DOHH2 (cell line): ENCODE results near the gene KRTAP16-1.

Source experiments
- H3F3A ChIP-seq: fragments of 200-600 bp; sonication (generic), shearing (Covaris generic); 2 replicates; pipeline ENCODE4 v1.6.0; 2016; ENCODE audit warnings: antibody characterized with exemption, mild to moderate bottlenecking; ENCODE audit not compliant: control insufficient read depth, insufficient read depth
- H3K27ac ChIP-seq: fragments of 200-600 bp; sonication (generic); 2 replicates; pipeline ENCODE4 v1.5.1; 2014; ENCODE audit warnings: low read depth, mild to moderate bottlenecking, low read length, moderate library complexity
- H3K27me3 ChIP-seq: fragments of 200-600 bp; sonication (generic); 2 replicates; pipeline ENCODE4 v1.6.1; 2014; ENCODE audit warnings: mild to moderate bottlenecking, low read length, mixed read lengths; ENCODE audit not compliant: control insufficient read depth
- H3K36me3 ChIP-seq: fragments of 200-600 bp; sonication (generic); 2 replicates; pipeline ENCODE4 v1.6.1; 2014; ENCODE audit warnings: mild to moderate bottlenecking, low read length, moderate library complexity, mixed read lengths; ENCODE audit not compliant: control insufficient read depth
- H3K4me1 ChIP-seq: fragments of 200-600 bp; sonication (generic); 2 replicates; pipeline ENCODE4 v1.6.1; 2014; ENCODE audit warnings: mild to moderate bottlenecking, low read length, mixed read lengths; ENCODE audit not compliant: control insufficient read depth
- H3K4me2 ChIP-seq: fragments of 200-600 bp; sonication (generic); 2 replicates; pipeline ENCODE4 v1.6.0; 2014; ENCODE audit warnings: mild to moderate bottlenecking, low read length, moderate library complexity
- H3K4me3 ChIP-seq: fragments of 200-600 bp; sonication (generic); 2 replicates; pipeline ENCODE4 v1.5.1; 2014; ENCODE audit warnings: mild to moderate bottlenecking, low read length, mixed read lengths
- H3K79me2 ChIP-seq: fragments of 200-600 bp; sonication (generic); 2 replicates; pipeline ENCODE4 v1.6.1; 2014; ENCODE audit warnings: mild to moderate bottlenecking, low read length, mixed read lengths; ENCODE audit not compliant: control insufficient read depth
- H3K9me2 ChIP-seq: fragments of 200-600 bp; sonication (generic); replicated peaks from 2 replicates; pipeline ENCODE4 v1.6.1; 2014; ENCODE audit warnings: mild to moderate bottlenecking, low read length, mixed read lengths; ENCODE audit not compliant: control insufficient read depth
- H3K9me3 ChIP-seq: fragments of 200-600 bp; sonication (generic); 2 replicates; pipeline ENCODE4 v1.6.1; 2014; ENCODE audit warnings: antibody characterized with exemption, low read length, mixed read lengths; ENCODE audit not compliant: control insufficient read depth, insufficient read depth
- H4K20me1 ChIP-seq: fragments of 200-600 bp; sonication (generic); 2 replicates; pipeline ENCODE4 v1.6.0; 2014; ENCODE audit warnings: low read depth, mild to moderate bottlenecking, antibody characterized with exemption, low read length, moderate library complexity; ENCODE audit not compliant: control insufficient read depth, insufficient read depth
- EZH2phosphoT487 ChIP-seq: fragments of 200-600 bp; sonication (generic); IDR thresholded peaks from 2 replicates; pipeline ENCODE4 v1.6.1; 2017; ENCODE audit warnings: borderline replicate concordance, mild to moderate bottlenecking, antibody characterized with exemption, low read length, moderate library complexity, mixed read lengths
- TF ChIP-seq, protein P1 (sequence below): fragments of 200-600 bp; sonication (generic); IDR thresholded peaks from one replicate; pipeline ENCODE4 v1.5.1; 2014; ENCODE audit warnings: antibody characterized with exemption, mild to moderate bottlenecking, low read depth, low read length; ENCODE audit not compliant: poor library complexity, severe bottlenecking

The KRTAP16-1 gene

GRCh38 chr17:41308251-41308917 is 725 bp downstream of the KRTAP16-1 start:
- peak overlapping the region; percentile 48 for H3K4me3 ChIP-seq
- H3K27ac ChIP-seq, result peak overlapping the region; percentile 91
- H3K4me2 ChIP-seq, result peak overlapping the region; percentile 66
- H3K9me3 ChIP-seq, result no peaks in the 10 kb centered on the region
- H3K9me2 ChIP-seq, result no peaks in the 10 kb centered on the region
- H4K20me1 ChIP-seq, result peaks cover 4% of the 10 kb centered on the region; the same call in 1 of the 2 replicates
- no peaks in the 10 kb centered on the region for H3K36me3 ChIP-seq
- peaks cover 20% of the 10 kb centered on the region for H3F3A ChIP-seq
- H3K27me3 ChIP-seq, result no peaks in the 10 kb centered on the region
- TF ChIP-seq, protein P1, sequence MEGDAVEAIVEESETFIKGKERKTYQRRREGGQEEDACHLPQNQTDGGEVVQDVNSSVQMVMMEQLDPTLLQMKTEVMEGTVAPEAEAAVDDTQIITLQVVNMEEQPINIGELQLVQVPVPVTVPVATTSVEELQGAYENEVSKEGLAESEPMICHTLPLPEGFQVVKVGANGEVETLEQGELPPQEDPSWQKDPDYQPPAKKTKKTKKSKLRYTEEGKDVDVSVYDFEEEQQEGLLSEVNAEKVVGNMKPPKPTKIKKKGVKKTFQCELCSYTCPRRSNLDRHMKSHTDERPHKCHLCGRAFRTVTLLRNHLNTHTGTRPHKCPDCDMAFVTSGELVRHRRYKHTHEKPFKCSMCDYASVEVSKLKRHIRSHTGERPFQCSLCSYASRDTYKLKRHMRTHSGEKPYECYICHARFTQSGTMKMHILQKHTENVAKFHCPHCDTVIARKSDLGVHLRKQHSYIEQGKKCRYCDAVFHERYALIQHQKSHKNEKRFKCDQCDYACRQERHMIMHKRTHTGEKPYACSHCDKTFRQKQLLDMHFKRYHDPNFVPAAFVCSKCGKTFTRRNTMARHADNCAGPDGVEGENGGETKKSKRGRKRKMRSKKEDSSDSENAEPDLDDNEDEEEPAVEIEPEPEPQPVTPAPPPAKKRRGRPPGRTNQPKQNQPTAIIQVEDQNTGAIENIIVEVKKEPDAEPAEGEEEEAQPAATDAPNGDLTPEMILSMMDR, result no peak
- TF ChIP-seq EZH2phosphoT487, result no peak
- no peaks in the 10 kb centered on the region for H3K79me2 ChIP-seq
- H3K4me1 ChIP-seq, result peaks cover 51% of the 10 kb centered on the region

- Histone ChIP-seq H3K4me1 (peaks cover 56% of the 10 kb centered on the region), H3K27me3 (no peaks in the 10 kb centered on the region), H3K27ac (peak overlapping the region; percentile 91), H3K9me2 (no peaks in the 10 kb centered on the region), H4K20me1 (peaks cover 4% of the 10 kb centered on the region; the same call in 1 of the 2 replicates), H3F3A (peaks cover 20% of the 10 kb centered on the region), H3K9me3 (no peaks in the 10 kb centered on the region), H3K79me2 (no peaks in the 10 kb centered on the region), H3K4me3 (peak overlapping the region; percentile 40; the same call in 1 of the 2 replicates), H3K36me3 (no peaks in the 10 kb centered on the region), H3K4me2 (peak overlapping the region; percentile 66)
- TF ChIP-seq, protein P1, result no peak
- no peak for TF ChIP-seq EZH2phosphoT487
Measured at GRCh38 chr17:41307647-41308046, 1.5 kb downstream of the KRTAP16-1 start.

DNA sequence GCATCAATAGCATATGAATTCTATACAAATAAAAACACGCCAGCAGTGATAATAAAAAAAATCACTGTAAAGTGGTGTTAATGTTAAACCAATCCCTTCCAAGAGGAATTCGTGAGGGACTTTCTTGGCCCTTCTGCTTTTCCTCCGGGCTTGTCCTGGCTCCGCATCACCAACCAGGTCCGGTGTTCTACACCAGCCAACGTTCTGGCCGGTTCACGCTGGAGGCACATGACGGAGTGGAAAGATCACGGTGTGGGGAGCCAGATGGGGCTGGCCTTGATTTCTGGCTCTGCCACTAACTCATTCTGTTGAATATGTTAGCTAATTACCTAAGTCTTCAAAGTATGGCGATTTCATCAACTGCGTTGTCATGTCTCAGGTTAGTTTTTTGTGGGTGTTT is 5.0 kb downstream of the KRTAP16-1 start:
- TF ChIP-seq EZH2phosphoT487, result no peak
- TF ChIP-seq, protein P1, result no peak
- Histone ChIP-seq H3K79me2 (no peaks in the 10 kb centered on the region), H3K4me2 (no peak overlapping the region), H3F3A (peaks cover 14% of the 10 kb centered on the region), H3K4me1 (peaks cover 49% of the 10 kb centered on the region), H3K4me3 (no peak overlapping the region), H3K9me3 (no peaks in the 10 kb centered on the region), H4K20me1 (peaks cover 4% of the 10 kb centered on the region; the same call in 1 of the 2 replicates), H3K27ac (no peak overlapping the region), H3K36me3 (no peaks in the 10 kb centered on the region), H3K27me3 (no peaks in the 10 kb centered on the region), H3K9me2 (no peaks in the 10 kb centered on the region)
